Esophagus muscularis mucosa (tissue), 4 donors: Measurements from ENCODE around the gene UBE2U. TPM values are rescaled to one million over a fixed set of nuclear protein-coding genes. Genes with fewer than 3 reads are reported as not detected.

Experiments used
- DNase-seq: peaks from one replicate; pipeline ENCODE4 v3.0.0-alpha.2; 2017; ENCODE audit errors: extremely low spot score
- H3K27ac ChIP-seq, 4 donors: fragments of 200-600 bp; sonication (generic); replicated peaks in 1 of 4; 1 replicate in 3 of 4; 2 replicates in 1 of 4; pipeline ENCODE4 v1.5.1; 2016 to 2019; ENCODE audit warnings: mild to moderate bottlenecking in 1 of 4
- H3K27me3 ChIP-seq, 4 donors: fragments of 200-600 bp; sonication (generic); one replicate each; pipeline versions ENCODE4 v1.5.1 to v1.6.0; 2016 to 2019
- H3K36me3 ChIP-seq, 4 donors: fragments of 200-600 bp; sonication (generic); one replicate each; pipeline ENCODE4 v1.5.1; 2016 to 2019
- H3K4me1 ChIP-seq, 4 donors: fragments of 200-600 bp; sonication (generic); one replicate each; pipeline ENCODE4 v1.5.1; 2016 to 2019
- H3K4me3 ChIP-seq, 4 donors: fragments of 200-600 bp; sonication (generic); 1 replicate in 2 of 4; 2 replicates in 2 of 4; pipeline ENCODE4 v1.5.1; 2016 to 2019; ENCODE audit warnings: mild to moderate bottlenecking in 4 of 4, moderate library complexity in 1 of 4
- H3K9me3 ChIP-seq, 4 donors: fragments of 200-600 bp; sonication (generic); 1 replicate in 3 of 4; 2 replicates in 1 of 4; pipeline ENCODE4 v1.5.1; 2016 to 2019
- CTCF ChIP-seq, 3 experiments: fragments of 200-600 bp in 2 of 3; fragments of 450-650 bp in 1 of 3; sonication (generic) in 2 of 3; IDR thresholded peaks; one replicate each; pipeline ENCODE4 v1.5.1; 2017 to 2019; ENCODE audit warnings: antibody characterized with exemption in 3 of 3, mild to moderate bottlenecking in 2 of 3, moderate library complexity in 1 of 3
- EP300 ChIP-seq: sonication (generic); formaldehyde crosslinking; IDR thresholded peaks from one replicate; pipeline ENCODE4 v1.6.1; 2017; ENCODE audit warnings: antibody characterized with exemption
- POLR2A ChIP-seq: fragments of 450-650 bp; IDR thresholded peaks from one replicate; pipeline ENCODE4 v1.6.1; 2017; ENCODE audit warnings: antibody characterized with exemption, moderate library complexity, mild to moderate bottlenecking, low read depth
- POLR2AphosphoS5 ChIP-seq, 2 donors: sonication (generic); formaldehyde crosslinking; IDR thresholded peaks; one replicate each; pipeline ENCODE4 v1.6.1; 2017; ENCODE audit warnings: antibody characterized with exemption in 2 of 2
- WGBS: methylation state at CpG from one replicate; pipeline ENCODE4 v1.1.5; 2018; 5-methylcytosine and 5-hydroxymethylcytosine counted together
- intact Hi-C: fragments of 100-400 bp; cut with DNase I; formaldehyde crosslinking; loops from one replicate; pipeline ENCODE4 v1.15.1; 2023
- total RNA-seq, 4 donors: library from RNA; depleted of rRNA; stranded (reverse); fragments of >200 nt; gene quantifications; one replicate each; pipeline versions ENCODE4 v1.1.0 to v1.2.1, GENCODE V29; 2016

UBE2U gene
- total RNA-seq, 4 donors from 2014 or later, result not detected

GRCh38 chr1:64171797-64172281 is 31.6 kb upstream of the UBE2U start:
- peaks cover 0 to 17% (median 12%) of the 10 kb centered on the region in 4 donors for H3K4me1 ChIP-seq
- intact Hi-C loops, result no loop called here
- 52% methylated on average over 3 of the region's 3 CpGs for WGBS
- TF ChIP-seq POLR2A (no peak), POLR2AphosphoS5 (IDR thresholded peaks at IDR 0.05) (no peak), EP300 (no peak), CTCF (IDR thresholded peaks at IDR 0.05) (no peak)
- DNase-seq, result no peak
- no peak overlapping the region for H3K27ac ChIP-seq
- H3K9me3 ChIP-seq, result no peaks in the 10 kb centered on the region
- no peaks in the 10 kb centered on the region for H3K27me3 ChIP-seq
- peaks cover 0 to 2% (median 0%) of the 10 kb centered on the region in 4 donors for H3K36me3 ChIP-seq
- no peak overlapping the region for H3K4me3 ChIP-seq

GRCh38 chr1:64172458-64172983 is 30.9 kb upstream of the UBE2U start:
- WGBS, result 19% methylated on average over 3 of the region's 3 CpGs
- no peak for DNase-seq
- H3K36me3 ChIP-seq, result peaks cover 0 to 8% (median 0%) of the 10 kb centered on the region in 4 donors
- TF ChIP-seq POLR2AphosphoS5 (IDR thresholded peaks at IDR 0.05), result no peak
- TF ChIP-seq EP300, result no peak
- TF ChIP-seq POLR2A, result no peak
- no peak overlapping the region for H3K4me3 ChIP-seq
- no peak overlapping the region for H3K27ac ChIP-seq
- no peaks in the 10 kb centered on the region for H3K9me3 ChIP-seq
- peaks cover 0 to 17% (median 12%) of the 10 kb centered on the region in 4 donors for H3K4me1 ChIP-seq
- no peaks in the 10 kb centered on the region for H3K27me3 ChIP-seq
- intact Hi-C loops, result no loop called here

- Histone ChIP-seq H3K4me3 (no peak overlapping the region), H3K9me3 (no peaks in the 10 kb centered on the region), H3K27ac (no peak overlapping the region), H3K4me1 (peaks cover 0 to 17% (median 12%) of the 10 kb centered on the region in 4 donors), H3K27me3 (no peaks in the 10 kb centered on the region), H3K36me3 (peaks cover 0 to 18% (median 3%) of the 10 kb centered on the region in 4 donors)
- WGBS, result 73% methylated on average over 6 of the region's 6 CpGs
- TF ChIP-seq CTCF (IDR thresholded peaks at IDR 0.05) (no peak), POLR2AphosphoS5 (IDR thresholded peaks at IDR 0.05) (no peak), POLR2A (no peak), EP300 (no peak)
- intact Hi-C loops, result no loop called here
- no peak for DNase-seq
Observed at GRCh38 chr1:64173336-64173940, 30.0 kb upstream of the UBE2U start.

- intact Hi-C loops, result no loop called here
Observed at GRCh38 chr1:64175639-64176038, 27.8 kb upstream of the UBE2U start.

More at GRCh38 chr1:64175639-64176038, 27.8 kb upstream of the UBE2U start:
- no peak for DNase-seq
- no peaks in the 10 kb centered on the region for H3K9me3 ChIP-seq
- H3K4me1 ChIP-seq, result peaks cover 0 to 17% (median 12%) of the 10 kb centered on the region in 4 donors
- H3K36me3 ChIP-seq, result peaks cover 0 to 19% (median 4%) of the 10 kb centered on the region in 4 donors
- TF ChIP-seq EP300 (no peak), POLR2A (no peak), POLR2AphosphoS5 (IDR thresholded peaks at IDR 0.05) (no peak), CTCF (IDR thresholded peaks at IDR 0.05) (no peak)
- H3K27ac ChIP-seq, result no peak overlapping the region
- no peaks in the 10 kb centered on the region for H3K27me3 ChIP-seq
- H3K4me3 ChIP-seq, result no peak overlapping the region
